K562 (cell line): ENCODE measurements around the gene EXOSC1.

Source experiments
- CHD4 ChIP-seq: fragments of 200-600 bp; sonication (generic); IDR thresholded peaks from 3 replicates; pipeline ENCODE4 v1.6.1; 2012; ENCODE audit warnings: low read depth, mild to moderate bottlenecking, mixed read lengths, low read length, inconsistent platforms; ENCODE audit not compliant: insufficient read depth, insufficient replicate concordance, poor library complexity, severe bottlenecking
- DPF2 ChIP-seq: fragments of 450-650 bp; IDR thresholded peaks from 2 replicates; pipeline ENCODE4 v1.6.1; 2016
- L3MBTL2 ChIP-seq: fragments of 450-650 bp; IDR thresholded peaks from 2 replicates; pipeline ENCODE4 v1.6.1; 2016; ENCODE audit warnings: mild to moderate bottlenecking, moderate library complexity
- TF ChIP-seq, protein P1 (sequence below): fragments of 200-800 bp; sonication (Bioruptor generic); IDR thresholded peaks from 2 replicates; pipeline ENCODE4 v1.6.1; 2016; ENCODE audit warnings: missing genetic modification characterization, missing compliant biosample characterization

DNA sequence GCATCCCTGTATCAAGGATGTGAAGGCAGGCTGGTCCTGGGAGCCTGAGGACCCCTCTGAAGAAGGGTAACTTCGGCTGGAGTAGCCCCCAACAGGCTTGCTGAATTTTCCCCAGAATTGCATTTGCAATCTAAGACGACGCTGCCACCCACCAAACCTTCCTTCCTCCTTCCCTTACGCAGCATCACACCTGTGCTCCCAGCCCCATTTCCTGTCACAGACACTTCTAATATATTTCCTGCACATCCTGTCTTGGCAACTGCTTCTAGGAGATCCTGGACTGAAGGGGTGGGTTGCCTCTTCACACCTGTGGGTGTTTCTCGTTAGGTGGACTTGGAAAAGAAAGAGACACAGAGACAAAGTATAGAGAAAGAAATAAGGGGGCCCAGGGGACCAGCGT lies 29.2 kb downstream of the EXOSC1 start:
- TF ChIP-seq DPF2 (no peak), CHD4 (no peak), L3MBTL2 (no peak)
- TF ChIP-seq, protein P1, sequence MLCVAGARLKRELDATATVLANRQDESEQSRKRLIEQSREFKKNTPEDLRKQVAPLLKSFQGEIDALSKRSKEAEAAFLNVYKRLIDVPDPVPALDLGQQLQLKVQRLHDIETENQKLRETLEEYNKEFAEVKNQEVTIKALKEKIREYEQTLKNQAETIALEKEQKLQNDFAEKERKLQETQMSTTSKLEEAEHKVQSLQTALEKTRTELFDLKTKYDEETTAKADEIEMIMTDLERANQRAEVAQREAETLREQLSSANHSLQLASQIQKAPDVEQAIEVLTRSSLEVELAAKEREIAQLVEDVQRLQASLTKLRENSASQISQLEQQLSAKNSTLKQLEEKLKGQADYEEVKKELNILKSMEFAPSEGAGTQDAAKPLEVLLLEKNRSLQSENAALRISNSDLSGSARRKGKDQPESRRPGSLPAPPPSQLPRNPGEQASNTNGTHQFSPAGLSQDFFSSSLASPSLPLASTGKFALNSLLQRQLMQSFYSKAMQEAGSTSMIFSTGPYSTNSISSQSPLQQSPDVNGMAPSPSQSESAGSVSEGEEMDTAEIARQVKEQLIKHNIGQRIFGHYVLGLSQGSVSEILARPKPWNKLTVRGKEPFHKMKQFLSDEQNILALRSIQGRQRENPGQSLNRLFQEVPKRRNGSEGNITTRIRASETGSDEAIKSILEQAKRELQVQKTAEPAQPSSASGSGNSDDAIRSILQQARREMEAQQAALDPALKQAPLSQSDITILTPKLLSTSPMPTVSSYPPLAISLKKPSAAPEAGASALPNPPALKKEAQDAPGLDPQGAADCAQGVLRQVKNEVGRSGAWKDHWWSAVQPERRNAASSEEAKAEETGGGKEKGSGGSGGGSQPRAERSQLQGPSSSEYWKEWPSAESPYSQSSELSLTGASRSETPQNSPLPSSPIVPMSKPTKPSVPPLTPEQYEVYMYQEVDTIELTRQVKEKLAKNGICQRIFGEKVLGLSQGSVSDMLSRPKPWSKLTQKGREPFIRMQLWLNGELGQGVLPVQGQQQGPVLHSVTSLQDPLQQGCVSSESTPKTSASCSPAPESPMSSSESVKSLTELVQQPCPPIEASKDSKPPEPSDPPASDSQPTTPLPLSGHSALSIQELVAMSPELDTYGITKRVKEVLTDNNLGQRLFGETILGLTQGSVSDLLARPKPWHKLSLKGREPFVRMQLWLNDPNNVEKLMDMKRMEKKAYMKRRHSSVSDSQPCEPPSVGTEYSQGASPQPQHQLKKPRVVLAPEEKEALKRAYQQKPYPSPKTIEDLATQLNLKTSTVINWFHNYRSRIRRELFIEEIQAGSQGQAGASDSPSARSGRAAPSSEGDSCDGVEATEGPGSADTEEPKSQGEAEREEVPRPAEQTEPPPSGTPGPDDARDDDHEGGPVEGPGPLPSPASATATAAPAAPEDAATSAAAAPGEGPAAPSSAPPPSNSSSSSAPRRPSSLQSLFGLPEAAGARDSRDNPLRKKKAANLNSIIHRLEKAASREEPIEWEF (CRISPR knock-in tag) = no peak
